K562 (cell line): Measurements from ENCODE around the gene MYO1D. TPM values are rescaled to one million over a fixed set of nuclear protein-coding genes. Genes with fewer than 3 reads are reported as not detected.

Experiments used
- CEBPB ChIP-seq: fragments of 450-650 bp; IDR thresholded peaks from 2 replicates; pipeline ENCODE4 v1.6.1; 2016; ENCODE audit warnings: missing genetic modification characterization, missing compliant biosample characterization
- CEBPG ChIP-seq, 3 experiments: fragments of 200-800 bp in 1 of 3; sonication (Bioruptor generic) in 1 of 3; sonication (generic) in 1 of 3; formaldehyde crosslinking in 1 of 3; IDR thresholded peaks in 2 of 3; conservative IDR thresholded peaks in 1 of 3; 2 replicates each; pipeline versions ENCODE4 v1.6.1 to v1.8.0; 2016 to 2022; ENCODE audit warnings: missing compliant biosample characterization in 2 of 3, missing genetic modification characterization in 2 of 3, mild to moderate bottlenecking in 1 of 3, missing genetic modification reagents in 1 of 3
- FUS ChIP-seq: fragments of 200-400 bp; formaldehyde crosslinking; optimal IDR thresholded peaks from 2 replicates; pipeline ENCODE3; 2017; ENCODE audit warnings: low read depth, low read length
- GATA2 ChIP-seq: sonication (generic); formaldehyde crosslinking; IDR thresholded peaks from 2 replicates; pipeline ENCODE4 v1.4.0; 2020; ENCODE audit warnings: mild to moderate bottlenecking, missing genetic modification reagents
- HCFC1 ChIP-seq: IDR thresholded peaks from 2 replicates; pipeline ENCODE4 v1.6.1; 2012; ENCODE audit warnings: low read depth, low read length, improper control_type of control experiment
- NCOA2 ChIP-seq, 2 experiments: fragments of 450-650 bp; IDR thresholded peaks; 2 replicates each; pipeline ENCODE4 v1.6.1; 2018; ENCODE audit warnings: mild to moderate bottlenecking in 2 of 2, moderate library complexity in 1 of 2; ENCODE audit not compliant: partially characterized antibody in 2 of 2
- NFE2 ChIP-seq: IDR thresholded peaks from 2 replicates; pipeline ENCODE4 v1.6.1; 2014; ENCODE audit warnings: antibody characterized with exemption, low read depth
- PRDM10 ChIP-seq: fragments of 450-650 bp; IDR thresholded peaks from 2 replicates; pipeline ENCODE4 v1.6.1; 2018; ENCODE audit not compliant: partially characterized antibody
- PRPF4 ChIP-seq: fragments of 200-400 bp; formaldehyde crosslinking; IDR thresholded peaks from one replicate; pipeline ENCODE4 v1.6.1; 2017; ENCODE audit warnings: low read length, low read depth, mild to moderate bottlenecking; ENCODE audit not compliant: insufficient read depth, poor library complexity, severe bottlenecking
- SP1 ChIP-seq: sonication (generic); formaldehyde crosslinking; IDR thresholded peaks from 2 replicates; pipeline ENCODE4 v1.8.1; 2022; ENCODE audit warnings: mild to moderate bottlenecking, missing genetic modification reagents
- SREBF2 ChIP-seq: sonication (generic); formaldehyde crosslinking; IDR thresholded peaks from 2 replicates; pipeline ENCODE4 v1.4.0; 2020; ENCODE audit warnings: mild to moderate bottlenecking, missing genetic modification reagents
- ZNF655 ChIP-seq: fragments of 250-450 bp; sonication (Bioruptor Pico); IDR thresholded peaks from 2 replicates; pipeline ENCODE4 v1.5.0; 2021
- polyA plus RNA-seq, 8 experiments: library from polyadenylated mRNA; depleted of rRNA in 4 of 8; stranded (reverse) in 5 of 8; unstranded in 3 of 8; fragments of >200 nt; fragmentation: Nextera tagmentation in 2 of 8; fragmentation: Illumina TruSeq in 1 of 8; extraction: Ambion mirVana in 2 of 8; extraction: Trizol in 1 of 8; gene quantifications; 2 replicates each; pipeline versions ENCODE4 v1.2.1 to v1.2.3, GENCODE V29; 2011 to 2014; ENCODE audit warnings: inconsistent platforms in 1 of 8, missing spikeins in 1 of 8
- total RNA-seq, 7 experiments: library from RNA; depleted of rRNA in 6 of 7; stranded (reverse); fragments of >200 nt in 6 of 7; fragmentation: Illumina TruSeq in 2 of 7; extraction: Trizol in 2 of 7; gene quantifications; 2 replicates each; pipeline versions ENCODE4 v1.2.1 to v1.2.3, GENCODE V29; 2011 to 2021; ENCODE audit warnings: low replicate concordance in 1 of 7
- TF ChIP-seq, protein P1 (sequence below): fragments of 200-800 bp; sonication (Bioruptor generic); IDR thresholded peaks from 2 replicates; pipeline ENCODE4 v1.6.1; 2016; ENCODE audit warnings: missing genetic modification characterization, missing compliant biosample characterization
- TF ChIP-seq, protein P2 (sequence below): fragments of 250-450 bp; sonication (Bioruptor Pico); IDR thresholded peaks from 2 replicates; pipeline ENCODE4 v1.5.0; 2022; ENCODE audit warnings: mild to moderate bottlenecking

Gene MYO1D
- total and polyA plus RNA-seq, 9 of the 15 experiments (the other 6 are each of a cell fraction or from before 2014, with no cell fraction given) = 2.1 to 71.2 (median 45.4) TPM

- TF ChIP-seq SP1 (CRISPR knock-in tag) (no peak), GATA2 (CRISPR knock-in tag) (no peak), NCOA2 (IDR thresholded peaks at IDR 0.05; ENCODE audit: partially characterized antibody in 2 of 2) (no peak), ZNF655 (CRISPR knock-in tag) (no peak), HCFC1 (no peak), NFE2 (no peak), SREBF2 (CRISPR knock-in tag) (no peak), CEBPB (tag) (no peak), FUS (no peak), PRDM10 (peak; percentile 75), CEBPG (CRISPR knock-in tag; IDR thresholded peaks at IDR 0.05) (no peak), CEBPG (tag; conservative IDR thresholded peaks at IDR 0.05 in 1 of 2, IDR thresholded peaks at IDR 0.05 in 1 of 2) (no peak), PRPF4 (no peak)
- TF ChIP-seq, protein P1, sequence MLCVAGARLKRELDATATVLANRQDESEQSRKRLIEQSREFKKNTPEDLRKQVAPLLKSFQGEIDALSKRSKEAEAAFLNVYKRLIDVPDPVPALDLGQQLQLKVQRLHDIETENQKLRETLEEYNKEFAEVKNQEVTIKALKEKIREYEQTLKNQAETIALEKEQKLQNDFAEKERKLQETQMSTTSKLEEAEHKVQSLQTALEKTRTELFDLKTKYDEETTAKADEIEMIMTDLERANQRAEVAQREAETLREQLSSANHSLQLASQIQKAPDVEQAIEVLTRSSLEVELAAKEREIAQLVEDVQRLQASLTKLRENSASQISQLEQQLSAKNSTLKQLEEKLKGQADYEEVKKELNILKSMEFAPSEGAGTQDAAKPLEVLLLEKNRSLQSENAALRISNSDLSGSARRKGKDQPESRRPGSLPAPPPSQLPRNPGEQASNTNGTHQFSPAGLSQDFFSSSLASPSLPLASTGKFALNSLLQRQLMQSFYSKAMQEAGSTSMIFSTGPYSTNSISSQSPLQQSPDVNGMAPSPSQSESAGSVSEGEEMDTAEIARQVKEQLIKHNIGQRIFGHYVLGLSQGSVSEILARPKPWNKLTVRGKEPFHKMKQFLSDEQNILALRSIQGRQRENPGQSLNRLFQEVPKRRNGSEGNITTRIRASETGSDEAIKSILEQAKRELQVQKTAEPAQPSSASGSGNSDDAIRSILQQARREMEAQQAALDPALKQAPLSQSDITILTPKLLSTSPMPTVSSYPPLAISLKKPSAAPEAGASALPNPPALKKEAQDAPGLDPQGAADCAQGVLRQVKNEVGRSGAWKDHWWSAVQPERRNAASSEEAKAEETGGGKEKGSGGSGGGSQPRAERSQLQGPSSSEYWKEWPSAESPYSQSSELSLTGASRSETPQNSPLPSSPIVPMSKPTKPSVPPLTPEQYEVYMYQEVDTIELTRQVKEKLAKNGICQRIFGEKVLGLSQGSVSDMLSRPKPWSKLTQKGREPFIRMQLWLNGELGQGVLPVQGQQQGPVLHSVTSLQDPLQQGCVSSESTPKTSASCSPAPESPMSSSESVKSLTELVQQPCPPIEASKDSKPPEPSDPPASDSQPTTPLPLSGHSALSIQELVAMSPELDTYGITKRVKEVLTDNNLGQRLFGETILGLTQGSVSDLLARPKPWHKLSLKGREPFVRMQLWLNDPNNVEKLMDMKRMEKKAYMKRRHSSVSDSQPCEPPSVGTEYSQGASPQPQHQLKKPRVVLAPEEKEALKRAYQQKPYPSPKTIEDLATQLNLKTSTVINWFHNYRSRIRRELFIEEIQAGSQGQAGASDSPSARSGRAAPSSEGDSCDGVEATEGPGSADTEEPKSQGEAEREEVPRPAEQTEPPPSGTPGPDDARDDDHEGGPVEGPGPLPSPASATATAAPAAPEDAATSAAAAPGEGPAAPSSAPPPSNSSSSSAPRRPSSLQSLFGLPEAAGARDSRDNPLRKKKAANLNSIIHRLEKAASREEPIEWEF = no peak
- TF ChIP-seq, protein P2, sequence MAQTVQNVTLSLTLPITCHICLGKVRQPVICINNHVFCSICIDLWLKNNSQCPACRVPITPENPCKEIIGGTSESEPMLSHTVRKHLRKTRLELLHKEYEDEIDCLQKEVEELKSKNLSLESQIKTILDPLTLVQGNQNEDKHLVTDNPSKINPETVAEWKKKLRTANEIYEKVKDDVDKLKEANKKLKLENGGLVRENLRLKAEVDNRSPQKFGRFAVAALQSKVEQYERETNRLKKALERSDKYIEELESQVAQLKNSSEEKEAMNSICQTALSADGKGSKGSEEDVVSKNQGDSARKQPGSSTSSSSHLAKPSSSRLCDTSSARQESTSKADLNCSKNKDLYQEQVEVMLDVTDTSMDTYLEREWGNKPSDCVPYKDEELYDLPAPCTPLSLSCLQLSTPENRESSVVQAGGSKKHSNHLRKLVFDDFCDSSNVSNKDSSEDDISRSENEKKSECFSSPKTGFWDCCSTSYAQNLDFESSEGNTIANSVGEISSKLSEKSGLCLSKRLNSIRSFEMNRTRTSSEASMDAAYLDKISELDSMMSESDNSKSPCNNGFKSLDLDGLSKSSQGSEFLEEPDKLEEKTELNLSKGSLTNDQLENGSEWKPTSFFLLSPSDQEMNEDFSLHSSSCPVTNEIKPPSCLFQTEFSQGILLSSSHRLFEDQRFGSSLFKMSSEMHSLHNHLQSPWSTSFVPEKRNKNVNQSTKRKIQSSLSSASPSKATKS = no peak
Observed at GRCh38 chr17:32912218-32912897, 35.4 kb upstream of the MYO1D start (continued).
